ENCODE results near the gene TMTC1. TPM values are rescaled to one million over a fixed set of nuclear protein-coding genes. Genes with fewer than 3 reads are reported as not detected.
A peak's percentile ranks its signal among the peaks of the same experiment; 100 is the strongest.

Gene TMTC1
- polyA plus RNA-seq, 6 donors from 2014 or later, result not detected

- H3K27ac Mint-ChIP-seq, result no peak overlapping the region
- H3K9me3 Mint-ChIP-seq, result peaks cover 0 to 4% (median 0%) of the 10 kb centered on the region in 7 donors
- no peaks in the 10 kb centered on the region for H3K4me1 Mint-ChIP-seq
Observed at GRCh38 chr12:29728030-29728429, 55.7 kb downstream of the TMTC1 start.

GRCh38 chr12:29726741-29727348 is 56.9 kb downstream of the TMTC1 start:
- Mint-ChIP-seq H3K9me3 (peaks cover 0 to 4% (median 0%) of the 10 kb centered on the region in 7 donors), H3K36me3 (no peaks in the 10 kb centered on the region), H3K27me3 (no peaks in the 10 kb centered on the region), H3K27ac (no peak overlapping the region), H3K4me1 (no peaks in the 10 kb centered on the region), H3K4me3 (no peak overlapping the region)
- ATAC-seq (ENCODE audit: low read depth in 2 of 2), result no peak
- DNase-seq, result no peak

More at GRCh38 chr12:29728030-29728429, 55.7 kb downstream of the TMTC1 start:
- DNase-seq (no peak), ATAC-seq (ENCODE audit: low read depth in 2 of 2) (no peak)
- Mint-ChIP-seq H3K4me3 (no peak overlapping the region), H3K27me3 (no peaks in the 10 kb centered on the region), H3K36me3 (no peaks in the 10 kb centered on the region)

- Mint-ChIP-seq H3K27me3 (no peaks in the 10 kb centered on the region), H3K4me1 (no peaks in the 10 kb centered on the region), H3K4me3 (no peak overlapping the region), H3K36me3 (no peaks in the 10 kb centered on the region), H3K9me3 (peaks cover 0 to 4% (median 0%) of the 10 kb centered on the region in 7 donors), H3K27ac (peak overlapping the region in 1 of 6 donors; percentile 0)
- ATAC-seq (ENCODE audit: low read depth in 2 of 2) (no peak), DNase-seq (no peak)
Observed at GRCh38 chr12:29726321-29726692, 57.4 kb downstream of the TMTC1 start.

- no peaks in the 10 kb centered on the region for H3K27me3 Mint-ChIP-seq
- H3K27ac Mint-ChIP-seq, result no peak overlapping the region
- no peak for DNase-seq
- no peaks in the 10 kb centered on the region for H3K4me1 Mint-ChIP-seq
- no peak for ATAC-seq (ENCODE audit: low read depth in 2 of 2)
- H3K4me3 Mint-ChIP-seq, result no peak overlapping the region
- H3K9me3 Mint-ChIP-seq, result peaks cover 0 to 4% (median 0%) of the 10 kb centered on the region in 7 donors
- no peaks in the 10 kb centered on the region for H3K36me3 Mint-ChIP-seq
Observed at GRCh38 chr12:29725587-29726320, 58.0 kb downstream of the TMTC1 start.

GRCh38 chr12:29722164-29722563 is 61.6 kb downstream of the TMTC1 start:
- Mint-ChIP-seq H3K27me3 (no peaks in the 10 kb centered on the region), H3K9me3 (peaks cover 0 to 3% (median 0%) of the 10 kb centered on the region in 7 donors), H3K4me1 (no peaks in the 10 kb centered on the region), H3K36me3 (no peaks in the 10 kb centered on the region), H3K27ac (no peak overlapping the region), H3K4me3 (no peak overlapping the region)
- DNase-seq (no peak), ATAC-seq (ENCODE audit: low read depth in 2 of 2) (no peak)

GRCh38 chr12:29719381-29719780 is 64.4 kb downstream of the TMTC1 start:
- H3K27me3 Mint-ChIP-seq, result no peaks in the 10 kb centered on the region
- H3K9me3 Mint-ChIP-seq, result peaks cover 0 to 3% (median 0%) of the 10 kb centered on the region in 7 donors
- no peaks in the 10 kb centered on the region for H3K4me1 Mint-ChIP-seq
- ATAC-seq (ENCODE audit: low read depth in 2 of 2) (no peak), DNase-seq (no peak)
- H3K27ac Mint-ChIP-seq, result no peak overlapping the region
- H3K4me3 Mint-ChIP-seq, result no peak overlapping the region
- no peaks in the 10 kb centered on the region for H3K36me3 Mint-ChIP-seq

GRCh38 chr12:29717540-29718100 is 66.1 kb downstream of the TMTC1 start:
- no peaks in the 10 kb centered on the region for H3K4me1 Mint-ChIP-seq
- no peaks in the 10 kb centered on the region for H3K27me3 Mint-ChIP-seq
- DNase-seq (no peak), ATAC-seq (ENCODE audit: low read depth in 2 of 2) (no peak)
- H3K4me3 Mint-ChIP-seq, result no peak overlapping the region
- H3K27ac Mint-ChIP-seq, result no peak overlapping the region
- peaks cover 0 to 3% (median 0%) of the 10 kb centered on the region in 7 donors for H3K9me3 Mint-ChIP-seq
- H3K36me3 Mint-ChIP-seq, result no peaks in the 10 kb centered on the region

GRCh38 chr12:29714966-29715365 is 68.8 kb downstream of the TMTC1 start:
- no peaks in the 10 kb centered on the region for H3K4me1 Mint-ChIP-seq

GRCh38 chr12:29713729-29714128 is 70.0 kb downstream of the TMTC1 start:
- DNase-seq, result no peak
- ATAC-seq (ENCODE audit: low read depth in 2 of 2), result no peak
- H3K36me3 Mint-ChIP-seq, result no peaks in the 10 kb centered on the region
- peaks cover 0 to 4% (median 0%) of the 10 kb centered on the region in 7 donors for H3K9me3 Mint-ChIP-seq
- no peak overlapping the region for H3K4me3 Mint-ChIP-seq
- H3K27ac Mint-ChIP-seq, result no peak overlapping the region
- peaks cover 0 to 8% (median 5%) of the 10 kb centered on the region in 3 donors for H3K27me3 Mint-ChIP-seq
- H3K4me1 Mint-ChIP-seq, result no peaks in the 10 kb centered on the region

More at GRCh38 chr12:29714966-29715365, 68.8 kb downstream of the TMTC1 start:
- Mint-ChIP-seq H3K27me3 (peaks cover 0 to 8% (median 5%) of the 10 kb centered on the region in 3 donors), H3K9me3 (peaks cover 0 to 4% (median 0%) of the 10 kb centered on the region in 7 donors), H3K4me3 (no peak overlapping the region), H3K36me3 (no peaks in the 10 kb centered on the region), H3K27ac (no peak overlapping the region)
- no peak for DNase-seq
- no peak for ATAC-seq (ENCODE audit: low read depth in 2 of 2)

- ATAC-seq (ENCODE audit: low read depth in 2 of 2) (no peak), DNase-seq (no peak)
- no peaks in the 10 kb centered on the region for H3K36me3 Mint-ChIP-seq
- H3K9me3 Mint-ChIP-seq, result peaks cover 0 to 4% (median 0%) of the 10 kb centered on the region in 7 donors
- peaks cover 0 to 8% (median 5%) of the 10 kb centered on the region in 3 donors for H3K27me3 Mint-ChIP-seq
- no peak overlapping the region for H3K4me3 Mint-ChIP-seq
- H3K27ac Mint-ChIP-seq, result no peak overlapping the region
- H3K4me1 Mint-ChIP-seq, result no peaks in the 10 kb centered on the region
Observed at GRCh38 chr12:29711381-29711780, 72.4 kb downstream of the TMTC1 start.

GRCh38 chr12:29710104-29710503 is 73.6 kb downstream of the TMTC1 start:
- DNase-seq, result no peak

GRCh38 chr12:29709496-29710040 is 74.2 kb downstream of the TMTC1 start:
- DNase-seq, result no peak
- Mint-ChIP-seq H3K4me3 (no peak overlapping the region), H3K27me3 (peaks cover 0 to 8% (median 5%) of the 10 kb centered on the region in 3 donors), H3K27ac (no peak overlapping the region), H3K4me1 (no peaks in the 10 kb centered on the region), H3K9me3 (peaks cover 0 to 4% (median 0%) of the 10 kb centered on the region in 7 donors), H3K36me3 (no peaks in the 10 kb centered on the region)
- ATAC-seq (ENCODE audit: low read depth in 2 of 2), result no peak

More at GRCh38 chr12:29710104-29710503, 73.6 kb downstream of the TMTC1 start:
- Mint-ChIP-seq H3K27ac (no peak overlapping the region), H3K4me1 (no peaks in the 10 kb centered on the region), H3K4me3 (no peak overlapping the region), H3K9me3 (peaks cover 0 to 4% (median 0%) of the 10 kb centered on the region in 7 donors), H3K36me3 (no peaks in the 10 kb centered on the region), H3K27me3 (peaks cover 0 to 8% (median 5%) of the 10 kb centered on the region in 3 donors)
- no peak for ATAC-seq (ENCODE audit: low read depth in 2 of 2)

GRCh38 chr12:29709054-29709453 is 74.7 kb downstream of the TMTC1 start:
- no peaks in the 10 kb centered on the region for H3K36me3 Mint-ChIP-seq

More at GRCh38 chr12:29709054-29709453, 74.7 kb downstream of the TMTC1 start:
- Mint-ChIP-seq H3K4me3 (no peak overlapping the region), H3K4me1 (no peaks in the 10 kb centered on the region), H3K27me3 (peaks cover 0 to 8% (median 5%) of the 10 kb centered on the region in 3 donors), H3K9me3 (peaks cover 0 to 4% (median 0%) of the 10 kb centered on the region in 7 donors), H3K27ac (no peak overlapping the region)
- DNase-seq, result no peak
- no peak for ATAC-seq (ENCODE audit: low read depth in 2 of 2)
